Measurements from ENCODE around the gene PIGX. TPM values are rescaled to one million over a fixed set of nuclear protein-coding genes. Genes with fewer than 3 reads are reported as not detected.
"Not testable (repeated sequence)": the region's sequence is repeated elsewhere in the genome, so short reads cannot be mapped to it uniquely, and the experiment has no call there.

The PIGX gene
- total RNA-seq, 1 experiment from 2014 or later, result 58.9 TPM

DNA sequence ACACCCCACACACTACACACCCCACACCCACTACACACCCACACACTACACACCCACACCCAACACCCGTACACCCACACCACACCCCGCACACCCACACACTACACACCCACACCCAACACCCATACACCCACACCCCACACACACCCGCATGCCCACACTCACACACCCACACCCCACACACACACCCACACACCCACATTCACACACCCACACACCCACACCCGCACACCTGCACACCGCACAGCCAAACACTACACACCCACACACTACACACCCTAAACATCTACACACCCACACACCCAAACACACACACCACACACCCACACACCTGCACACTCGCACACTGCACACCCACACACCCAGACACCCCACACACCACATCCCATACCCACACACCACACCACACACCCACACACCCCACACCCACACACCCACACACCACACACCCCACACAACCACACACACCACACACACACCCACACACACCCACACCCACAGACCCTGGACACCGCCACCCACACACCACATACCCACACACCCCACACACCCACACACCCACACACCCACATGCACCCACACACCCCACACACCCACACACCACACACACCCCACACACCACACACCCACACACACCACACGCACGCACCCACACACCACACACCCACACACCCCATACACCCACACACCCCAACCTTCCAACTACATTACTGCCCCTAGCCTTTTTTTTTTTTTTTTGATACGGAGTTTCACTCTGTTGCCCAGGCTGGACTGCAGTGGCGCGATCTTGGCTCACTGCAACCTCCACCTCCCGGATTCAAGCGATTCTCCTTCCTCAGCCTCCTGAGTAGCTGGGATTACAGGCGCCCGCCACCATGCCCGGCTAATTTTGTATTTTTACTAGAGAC lies 17.0 kb upstream of the PIGX start:
- in situ Hi-C loops (cut with HindIII; ENCODE audit: low pct_unique_long_range_greater_than_20kb, low sequenced_read_pairs), result no loop called here
- no peak for DNase-seq (ENCODE audit: low read depth, low spot score)

DNA sequence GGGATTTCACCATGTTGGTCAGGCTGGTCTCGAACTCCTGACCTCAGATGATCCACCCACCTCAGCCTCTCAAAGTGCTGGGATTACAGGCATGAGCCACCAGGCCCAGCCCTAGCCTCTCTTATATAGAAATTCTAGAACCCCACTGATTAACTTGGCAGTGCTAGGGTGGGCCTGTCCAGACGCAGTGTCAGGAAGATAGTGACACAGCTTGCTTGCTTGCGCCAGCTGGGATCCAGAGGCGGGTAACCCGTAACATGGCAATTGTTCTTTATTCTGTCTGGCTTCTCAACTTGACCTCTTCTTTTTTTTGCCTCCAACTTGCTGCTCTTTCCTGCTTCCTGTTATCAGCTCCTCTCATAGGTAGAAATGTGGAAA lies 16.3 kb upstream of the PIGX start:
- in situ Hi-C loops (cut with HindIII; ENCODE audit: low pct_unique_long_range_greater_than_20kb, low sequenced_read_pairs), result no loop called here
- DNase-seq (ENCODE audit: low read depth, low spot score), result no peak

- in situ Hi-C loops (cut with HindIII; ENCODE audit: low pct_unique_long_range_greater_than_20kb, low sequenced_read_pairs), result no loop called here
- no peak for DNase-seq (ENCODE audit: low read depth, low spot score)
Observed at GRCh38 chr3:196697270-196697669, 14.9 kb upstream of the PIGX start.

- in situ Hi-C loops (cut with HindIII; ENCODE audit: low pct_unique_long_range_greater_than_20kb, low sequenced_read_pairs), result no loop called here
- no peak for DNase-seq (ENCODE audit: low read depth, low spot score)
Observed at GRCh38 chr3:196699749-196700148, 12.4 kb upstream of the PIGX start.

DNA sequence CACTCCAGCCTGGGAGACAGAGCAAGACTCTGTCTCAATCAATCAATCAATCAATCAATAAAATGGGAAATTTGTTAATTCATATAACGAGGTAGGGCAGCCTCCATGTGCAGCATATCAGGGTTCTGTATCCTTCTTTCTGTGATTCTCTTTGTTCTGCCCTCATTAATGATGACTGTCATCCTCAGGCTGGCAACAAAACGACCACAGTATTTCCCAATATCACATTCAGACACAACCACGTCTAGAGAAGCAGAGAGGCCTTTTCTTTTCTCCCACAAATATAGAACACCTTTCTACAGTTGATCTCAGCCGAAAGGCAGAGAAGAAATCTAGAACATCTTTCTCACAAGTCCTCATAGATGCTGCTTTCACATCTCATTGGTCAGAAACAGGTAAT lies 11.4 kb upstream of the PIGX start:
- in situ Hi-C loops (cut with HindIII; ENCODE audit: low pct_unique_long_range_greater_than_20kb, low sequenced_read_pairs), result no loop called here
- DNase-seq (ENCODE audit: low read depth, low spot score), result no peak

DNA sequence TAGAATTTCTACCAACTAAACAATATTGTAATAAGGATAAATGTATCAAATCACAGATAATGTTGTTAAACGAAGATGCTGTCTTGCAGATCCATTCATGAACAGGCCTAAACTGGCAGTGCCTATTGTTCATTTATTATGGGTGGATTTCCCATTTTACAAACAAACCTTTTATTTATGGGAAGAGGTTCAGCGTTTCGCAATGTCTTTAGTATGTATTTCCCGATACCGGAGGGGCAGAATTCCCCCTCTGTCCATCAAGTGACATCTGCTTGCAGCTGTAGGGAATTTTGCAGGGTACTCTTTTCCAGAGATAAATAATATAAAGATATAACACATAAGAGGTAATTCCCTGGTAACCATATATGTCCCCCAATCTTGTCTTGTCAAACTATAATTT lies 5.8 kb upstream of the PIGX start:
- DNase-seq (ENCODE audit: low read depth, low spot score), result peak; percentile 46
- in situ Hi-C loops (cut with HindIII; ENCODE audit: low pct_unique_long_range_greater_than_20kb, low sequenced_read_pairs), result no loop called here

GRCh38 chr3:196706731-196707130 lies 5.4 kb upstream of the PIGX start:
- in situ Hi-C loops (cut with HindIII; ENCODE audit: low pct_unique_long_range_greater_than_20kb, low sequenced_read_pairs), result no loop called here
- DNase-seq (ENCODE audit: low read depth, low spot score), result no peak

DNA sequence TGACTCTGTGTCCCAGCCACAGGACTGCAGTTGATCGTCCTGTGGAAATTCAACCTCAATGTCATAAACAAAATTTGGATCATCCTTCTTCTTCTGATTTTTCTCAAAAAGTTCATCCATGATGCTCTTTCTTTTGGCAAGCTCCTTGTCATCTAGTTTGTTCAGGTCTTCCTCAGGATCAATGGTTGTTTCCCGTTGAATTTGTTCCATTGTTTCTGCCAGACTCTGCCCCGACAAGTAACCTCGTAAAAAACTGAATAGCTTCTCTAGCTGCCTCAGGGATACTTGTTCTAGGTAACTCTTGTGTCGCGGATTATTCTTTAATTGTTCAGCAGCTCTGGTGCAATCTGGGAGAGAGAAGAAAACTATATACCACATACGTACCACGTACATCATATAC lies 4.6 kb upstream of the PIGX start:
- in situ Hi-C loops (cut with HindIII; ENCODE audit: low pct_unique_long_range_greater_than_20kb, low sequenced_read_pairs), result no loop called here
- no peak for DNase-seq (ENCODE audit: low read depth, low spot score)

DNA sequence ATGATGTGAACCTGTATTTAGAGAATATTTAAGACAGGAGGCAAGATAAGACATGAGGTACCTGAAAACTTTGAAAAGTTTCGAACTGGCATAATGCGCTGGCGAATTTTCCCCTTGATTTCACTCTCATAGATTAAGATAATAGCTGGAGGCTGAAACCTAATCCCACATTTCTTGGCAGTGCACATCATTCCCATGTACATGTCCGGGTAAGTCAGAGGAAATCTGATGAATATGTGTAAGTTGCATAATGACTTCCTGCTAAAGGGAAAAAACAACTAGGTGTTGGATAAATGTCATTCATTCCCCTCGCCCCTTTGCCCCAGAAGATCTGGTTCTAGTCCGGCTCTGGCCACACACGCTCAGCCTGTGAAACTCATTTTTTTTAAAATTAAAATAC lies 3.7 kb upstream of the PIGX start:
- DNase-seq (ENCODE audit: low read depth, low spot score), result no peak
- in situ Hi-C loops (cut with HindIII; ENCODE audit: low pct_unique_long_range_greater_than_20kb, low sequenced_read_pairs), result no loop called here

DNA sequence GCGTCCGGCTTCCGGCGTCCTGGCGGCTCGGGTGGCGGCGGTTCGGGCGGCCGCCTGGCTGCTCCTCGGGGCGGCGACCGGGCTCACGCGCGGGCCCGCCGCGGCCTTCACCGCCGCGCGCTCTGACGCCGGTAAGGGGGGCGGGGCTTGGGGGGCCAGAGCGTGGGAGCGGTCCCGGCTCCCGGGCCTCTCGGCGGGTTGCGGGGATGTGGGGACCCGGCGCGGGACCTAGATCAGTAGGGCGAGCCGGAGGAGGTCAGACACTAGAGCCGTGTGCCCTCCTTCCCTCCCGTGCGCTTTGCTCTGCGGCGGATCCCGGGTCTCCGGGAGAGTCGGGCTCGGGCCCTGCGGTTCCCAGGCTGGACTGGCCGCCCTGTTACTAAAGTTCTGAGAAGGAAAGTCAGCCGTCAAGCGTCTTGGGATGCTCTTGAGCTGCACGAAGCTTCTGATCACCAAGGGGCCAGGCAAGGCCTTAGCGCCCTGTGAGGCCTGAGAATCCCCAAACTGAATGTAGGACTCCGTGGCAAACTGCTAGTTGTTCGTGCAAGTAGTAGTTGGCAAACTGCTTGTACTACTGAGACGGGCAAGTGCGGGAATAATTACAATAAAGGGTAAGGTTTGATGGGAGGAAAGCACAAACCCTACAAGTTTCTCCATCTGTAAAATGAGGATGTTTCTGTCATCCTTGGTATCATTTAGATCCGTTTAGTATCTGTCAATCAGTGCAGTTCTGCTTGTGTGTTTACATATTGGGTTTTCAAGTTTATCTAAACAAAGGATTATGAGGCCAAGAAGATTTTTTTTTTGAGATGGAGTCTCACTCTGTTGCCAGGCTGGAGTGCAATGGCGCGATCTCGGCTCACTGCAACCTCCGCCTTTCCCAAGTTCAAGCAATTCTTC lies 587 bp downstream of the PIGX start:
- DNase-seq (ENCODE audit: low read depth, low spot score), result peak; percentile 49
- in situ Hi-C loops (cut with HindIII; ENCODE audit: low pct_unique_long_range_greater_than_20kb, low sequenced_read_pairs), result no loop called here

DNA sequence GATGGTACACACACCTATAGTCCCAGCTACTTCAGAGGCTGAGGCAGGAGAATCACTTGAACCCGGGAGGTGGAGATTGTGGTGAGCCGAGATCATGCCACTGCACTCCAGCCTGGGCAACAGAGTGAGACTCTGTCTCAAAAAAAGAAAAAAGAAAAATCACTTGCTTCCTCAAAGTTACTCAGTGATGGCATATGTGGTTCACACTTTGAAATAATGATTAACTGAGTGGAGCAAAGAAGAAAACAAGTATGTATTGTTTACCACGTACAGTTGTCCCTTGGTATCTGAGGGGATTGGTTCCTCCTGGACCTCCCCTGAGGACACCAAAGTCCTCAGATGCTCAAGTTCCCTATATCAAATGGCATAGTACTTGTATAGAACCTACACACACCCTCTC lies 5.0 kb downstream of the PIGX start:
- in situ Hi-C loops (cut with HindIII; ENCODE audit: low pct_unique_long_range_greater_than_20kb, low sequenced_read_pairs), result not testable (repeated sequence)

DNA sequence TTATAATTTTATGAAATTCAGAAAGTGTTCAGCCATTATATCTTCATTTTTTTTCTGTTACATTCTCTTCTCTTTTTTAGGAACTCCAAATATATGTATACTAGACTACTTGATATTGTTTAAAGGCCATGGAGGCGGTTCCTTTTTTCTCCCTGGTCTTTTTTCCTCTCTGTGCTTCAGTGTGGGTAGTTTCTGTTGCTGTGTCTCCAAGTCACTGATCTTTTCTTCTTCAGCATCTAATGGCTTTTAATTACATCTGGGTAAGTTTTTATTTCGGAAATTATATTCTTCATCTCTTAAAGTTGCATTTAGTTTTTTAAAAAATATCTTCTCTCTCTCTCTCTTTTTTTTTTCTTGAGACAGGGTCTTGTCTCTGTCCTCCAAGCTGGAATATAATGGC lies 8.9 kb downstream of the PIGX start:
- in situ Hi-C loops (cut with HindIII; ENCODE audit: low pct_unique_long_range_greater_than_20kb, low sequenced_read_pairs), result no loop called here

More for the DNA sequence above, 5.0 kb downstream of the PIGX start:
- DNase-seq (ENCODE audit: low read depth, low spot score), result not testable (repeated sequence)

GRCh38 chr3:196726788-196727675 lies 14.9 kb downstream of the PIGX start:
- DNase-seq (ENCODE audit: low read depth, low spot score), result no peak
- in situ Hi-C loops (cut with HindIII; ENCODE audit: low pct_unique_long_range_greater_than_20kb, low sequenced_read_pairs), result no loop called here

More for the DNA sequence above, 8.9 kb downstream of the PIGX start:
- no peak for DNase-seq (ENCODE audit: low read depth, low spot score)

DNA sequence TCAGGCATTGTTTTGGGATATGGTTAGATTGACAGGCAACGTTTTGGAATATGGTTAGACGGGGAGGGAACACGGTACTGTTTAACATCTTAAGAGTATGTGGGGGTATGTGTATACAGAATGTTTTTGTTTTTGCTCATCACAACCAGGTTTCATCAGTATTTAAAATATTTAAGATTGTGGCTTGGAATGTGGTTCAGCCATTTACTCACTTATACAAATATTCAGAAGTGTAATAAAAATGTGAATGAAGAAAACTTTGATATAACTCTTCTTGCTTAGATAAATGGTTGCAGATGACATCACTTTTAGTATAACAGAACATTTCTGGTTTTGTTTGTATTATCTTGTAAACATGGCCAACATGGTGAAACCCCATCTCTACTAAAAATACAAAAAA lies 23.6 kb downstream of the PIGX start:
- in situ Hi-C loops (cut with HindIII; ENCODE audit: low pct_unique_long_range_greater_than_20kb, low sequenced_read_pairs), result no loop called here
- no peak for DNase-seq (ENCODE audit: low read depth, low spot score)

GRCh38 chr3:196736670-196737374 lies 24.6 kb downstream of the PIGX start:
- DNase-seq (ENCODE audit: low read depth, low spot score), result no peak
- in situ Hi-C loops (cut with HindIII; ENCODE audit: low pct_unique_long_range_greater_than_20kb, low sequenced_read_pairs), result no loop called here

- no peak for DNase-seq (ENCODE audit: low read depth, low spot score)
- in situ Hi-C loops (cut with HindIII; ENCODE audit: low pct_unique_long_range_greater_than_20kb, low sequenced_read_pairs), result no loop called here
Observed at GRCh38 chr3:196737655-196738054, 25.5 kb downstream of the PIGX start.
